ENCODE data around the gene FBN3.

- TF ChIP-seq YY1 (IDR thresholded peaks at IDR 0.05; ENCODE audit: low read depth) (no peak), TCF12 (IDR thresholded peaks at IDR 0.05; ENCODE audit: low read depth) (no peak), EP300 (IDR thresholded peaks at IDR 0.05; ENCODE audit: borderline replicate concordance) (no peak), TAF1 (IDR thresholded peaks at IDR 0.05; ENCODE audit: low read depth) (no peak), MAX (IDR thresholded peaks at IDR 0.05) (no peak), EGR1 (IDR thresholded peaks at IDR 0.05) (no peak), CREB1 (IDR thresholded peaks at IDR 0.05; ENCODE audit: low read depth) (no peak), REST (IDR thresholded peaks at IDR 0.05; ENCODE audit: low read depth) (no peak)
Observed at GRCh38 chr19:8180018-8180417, 30.6 kb upstream of the FBN3 start.
